Superior temporal gyrus (tissue), 1 donor: Measurements from ENCODE around the gene KCNQ1OT1.
"Not testable (repeated sequence)": the region's sequence is repeated elsewhere in the genome, so short reads cannot be mapped to it uniquely, and the experiment has no call there.

Experiments used
- DNase-seq: peaks from one replicate; pipeline ENCODE4 v3.0.0-alpha.2; 2016; ENCODE audit errors: extremely low spot score

The KCNQ1OT1 gene

DNA sequence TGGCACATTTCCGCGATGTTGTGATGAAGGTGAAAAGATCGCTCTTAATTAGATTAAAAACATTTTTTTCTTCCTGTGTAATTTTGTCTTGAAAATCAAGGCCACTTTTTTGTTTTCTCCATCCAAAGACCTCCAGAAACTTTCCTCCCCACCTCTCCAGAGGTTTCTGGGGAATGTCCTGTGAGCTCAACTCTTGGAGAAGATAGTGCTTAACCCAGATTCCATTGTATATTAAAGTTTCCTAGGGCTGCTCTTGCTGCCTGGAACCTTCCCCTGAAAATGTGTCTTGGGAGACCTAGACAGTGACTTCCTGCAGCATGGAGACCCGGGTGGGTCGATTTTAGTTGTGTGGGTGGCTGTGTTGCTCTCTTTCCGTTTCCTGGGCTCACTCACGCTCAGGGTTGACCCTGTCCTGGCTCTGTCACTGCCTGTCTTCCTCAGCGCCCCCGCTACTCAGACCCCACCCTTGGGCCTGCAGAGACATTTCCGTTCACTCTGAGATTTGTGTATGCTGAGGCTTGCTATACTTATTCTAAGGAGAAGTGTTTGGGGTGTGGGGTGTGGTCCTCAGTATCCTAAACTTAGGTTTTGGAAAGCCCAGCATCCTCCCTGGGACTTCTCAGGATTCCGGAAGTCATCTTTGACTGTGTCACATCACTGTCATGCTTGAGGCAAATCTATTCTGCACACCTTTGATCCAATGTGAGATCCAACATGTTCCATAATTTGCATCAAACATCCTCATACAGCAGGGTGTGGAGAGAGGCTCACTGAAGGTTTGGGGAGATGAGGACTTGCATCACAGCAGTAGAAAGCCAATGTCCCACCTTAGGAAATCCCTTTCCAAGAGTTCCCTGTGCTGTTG lies 47.2 kb downstream of the KCNQ1OT1 start:
- DNase-seq: no peak

DNA sequence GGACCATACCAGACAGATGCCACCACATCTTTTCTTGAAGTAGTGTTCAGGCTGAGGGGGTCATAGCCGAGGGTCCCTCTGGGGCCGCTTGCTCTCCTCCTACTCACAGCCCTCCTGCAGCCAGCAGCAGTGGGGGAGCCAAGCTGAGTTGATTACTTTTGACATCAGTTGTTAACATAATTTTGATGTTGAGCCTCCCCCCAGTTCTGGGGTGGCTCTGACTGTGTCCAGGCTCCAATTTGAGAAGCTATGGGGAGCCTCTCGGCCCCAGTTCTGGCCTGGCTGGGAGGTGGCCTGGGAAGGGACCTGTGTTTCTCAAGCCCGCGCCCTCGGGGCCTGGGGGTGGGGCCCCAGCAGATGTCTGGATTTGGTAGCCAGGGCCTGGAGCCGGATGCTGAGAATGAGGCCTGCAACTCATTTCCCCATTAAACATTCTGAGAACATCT lies 47.9 kb downstream of the KCNQ1OT1 start:
- DNase-seq: no peak

DNA sequence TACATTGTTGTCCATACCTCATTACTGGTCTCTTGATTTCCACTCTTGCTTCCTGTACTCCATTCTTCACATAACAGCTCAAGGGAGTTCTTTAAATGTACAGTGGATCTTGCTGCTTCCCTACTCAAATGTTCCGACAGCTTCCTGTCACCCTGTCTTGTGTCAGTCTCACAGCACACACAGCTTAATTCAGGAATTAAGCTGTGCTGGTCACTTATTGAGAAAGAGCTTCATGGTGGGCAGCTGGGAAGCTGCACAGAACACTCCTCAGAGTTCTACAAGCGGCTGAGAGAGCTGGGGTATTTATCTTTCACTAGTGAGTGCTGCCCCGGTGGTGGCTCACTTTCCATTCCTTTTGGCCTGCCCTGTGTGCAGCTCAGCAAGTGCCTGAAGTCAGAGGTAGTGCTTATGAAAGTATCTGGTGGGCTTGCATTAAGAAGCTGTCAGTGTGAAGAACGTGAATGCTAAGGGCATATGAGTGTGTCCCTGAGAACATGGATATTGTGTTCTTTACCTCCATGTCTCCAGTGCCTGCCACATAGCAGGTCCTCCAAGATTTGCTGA lies 48.7 kb downstream of the KCNQ1OT1 start:
- DNase-seq: no peak

DNA sequence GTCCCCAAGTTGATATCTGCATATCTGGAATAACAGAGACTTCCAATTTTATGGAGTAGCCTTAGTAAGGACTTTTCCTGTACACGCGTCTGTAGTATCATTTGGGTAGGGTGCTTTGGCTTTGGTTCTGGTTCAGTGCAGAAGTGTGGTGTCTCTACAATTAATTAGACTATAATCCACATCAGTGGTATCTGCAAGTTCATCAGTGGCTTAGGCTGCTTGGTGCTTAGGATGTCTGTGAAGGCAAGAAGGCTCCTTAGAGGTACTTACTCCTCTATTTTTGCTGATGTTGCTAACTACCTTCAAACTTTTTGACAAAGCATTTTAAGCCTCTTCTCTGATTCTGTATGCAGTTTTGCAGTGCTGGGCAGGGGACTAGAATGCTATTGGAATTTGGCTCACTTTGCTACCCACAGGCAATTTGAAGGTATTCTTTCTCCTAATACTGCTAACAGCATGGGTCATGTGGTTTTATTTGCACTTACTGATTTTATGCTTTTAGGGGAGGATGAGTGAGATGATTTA lies 49.4 kb downstream of the KCNQ1OT1 start:
- no peak for DNase-seq

DNA sequence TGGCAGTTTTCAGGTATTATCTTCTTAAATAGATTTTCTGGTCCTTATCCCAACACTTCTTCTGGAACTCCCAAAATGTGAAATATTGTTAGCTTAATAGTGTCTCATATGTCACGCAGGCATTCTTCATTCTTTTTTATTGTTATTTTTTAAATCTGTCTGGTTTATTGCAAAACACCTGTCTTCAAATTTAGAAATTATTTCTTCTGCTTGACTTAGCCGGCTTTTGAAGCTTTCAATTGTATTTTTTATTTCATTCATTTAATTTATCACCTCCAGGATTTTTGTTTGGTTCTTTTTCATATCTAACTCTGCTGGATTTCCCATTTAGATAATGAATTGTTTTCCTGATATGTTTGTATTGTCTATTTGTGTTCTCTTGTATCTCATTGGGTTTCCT lies 49.9 kb downstream of the KCNQ1OT1 start:
- DNase-seq: no peak

GRCh38 chr11:2649400-2649799 lies 50.4 kb downstream of the KCNQ1OT1 start:
- no peak for DNase-seq

- DNase-seq: no peak
Observed at GRCh38 chr11:2647953-2648352, 51.8 kb downstream of the KCNQ1OT1 start.

DNA sequence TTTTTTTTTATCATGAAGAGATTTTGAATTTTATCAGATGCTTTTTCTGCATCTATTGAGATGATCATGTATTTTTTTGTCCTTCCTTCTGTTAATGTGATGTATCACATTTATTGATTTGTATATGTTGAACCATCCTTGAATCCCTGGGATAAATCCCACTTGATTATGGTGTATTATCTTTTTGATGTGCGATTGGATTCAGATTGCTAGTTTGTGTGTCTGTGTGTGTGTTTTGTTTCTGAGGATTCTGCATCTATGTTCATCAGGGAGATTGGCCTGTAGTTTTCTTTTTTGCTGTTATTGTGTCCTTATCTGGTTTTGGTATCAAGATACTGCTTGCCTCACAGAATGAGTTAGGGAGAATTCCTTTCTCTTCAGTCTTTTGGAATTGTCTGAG lies 52.6 kb downstream of the KCNQ1OT1 start:
- DNase-seq: no peak

DNA sequence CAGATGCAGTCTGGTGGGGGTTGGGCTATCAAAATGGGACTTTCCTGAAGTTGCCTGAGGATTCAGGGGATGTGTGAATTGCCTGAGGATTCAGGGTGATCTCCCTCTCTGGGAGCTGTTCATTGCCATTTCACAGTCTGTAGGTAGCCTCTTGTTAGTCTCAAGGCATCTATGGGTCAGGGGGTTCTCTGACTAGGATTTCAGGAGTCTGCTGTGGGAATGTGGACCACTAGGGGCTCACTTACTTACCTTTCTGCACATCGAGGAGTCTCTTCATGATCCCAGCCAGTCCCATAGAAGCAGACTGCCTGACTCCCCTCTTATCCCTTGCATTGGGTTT lies 54.0 kb downstream of the KCNQ1OT1 start:
- DNase-seq: no peak

- no peak for DNase-seq
Observed at GRCh38 chr11:2644844-2645778, 54.7 kb downstream of the KCNQ1OT1 start.

GRCh38 chr11:2643746-2644145 lies 56.0 kb downstream of the KCNQ1OT1 start:
- no peak for DNase-seq

GRCh38 chr11:2641623-2642022 lies 58.2 kb downstream of the KCNQ1OT1 start:
- no peak for DNase-seq

GRCh38 chr11:2639763-2640162 lies 60.0 kb downstream of the KCNQ1OT1 start:
- not testable (repeated sequence) for DNase-seq

- no peak for DNase-seq
Observed at GRCh38 chr11:2631161-2631560, 68.6 kb downstream of the KCNQ1OT1 start.

- DNase-seq: no peak
Observed at GRCh38 chr11:2630679-2631078, 69.1 kb downstream of the KCNQ1OT1 start.

- DNase-seq: no peak
Observed at GRCh38 chr11:2625183-2625582, 74.6 kb downstream of the KCNQ1OT1 start.

DNA sequence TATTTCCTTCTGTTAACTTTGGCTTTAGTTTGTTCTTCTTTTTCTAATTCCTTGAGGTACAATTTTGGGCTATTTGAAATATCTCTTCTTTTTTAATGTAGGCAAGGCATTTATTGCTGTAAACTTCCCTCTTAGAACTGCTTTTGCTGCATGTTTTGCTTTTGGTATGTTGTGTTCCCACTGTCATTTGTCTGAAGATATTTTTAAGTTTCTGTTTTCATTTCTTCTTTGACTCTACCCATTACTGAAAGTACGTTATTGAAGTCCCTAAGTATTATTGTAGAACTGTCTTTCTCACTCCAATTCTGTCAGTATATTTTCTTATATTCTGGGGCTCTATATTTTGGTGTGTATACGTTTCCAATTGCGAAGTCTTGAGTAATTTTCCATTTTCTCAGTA lies 77.9 kb downstream of the KCNQ1OT1 start:
- DNase-seq: no peak

DNA sequence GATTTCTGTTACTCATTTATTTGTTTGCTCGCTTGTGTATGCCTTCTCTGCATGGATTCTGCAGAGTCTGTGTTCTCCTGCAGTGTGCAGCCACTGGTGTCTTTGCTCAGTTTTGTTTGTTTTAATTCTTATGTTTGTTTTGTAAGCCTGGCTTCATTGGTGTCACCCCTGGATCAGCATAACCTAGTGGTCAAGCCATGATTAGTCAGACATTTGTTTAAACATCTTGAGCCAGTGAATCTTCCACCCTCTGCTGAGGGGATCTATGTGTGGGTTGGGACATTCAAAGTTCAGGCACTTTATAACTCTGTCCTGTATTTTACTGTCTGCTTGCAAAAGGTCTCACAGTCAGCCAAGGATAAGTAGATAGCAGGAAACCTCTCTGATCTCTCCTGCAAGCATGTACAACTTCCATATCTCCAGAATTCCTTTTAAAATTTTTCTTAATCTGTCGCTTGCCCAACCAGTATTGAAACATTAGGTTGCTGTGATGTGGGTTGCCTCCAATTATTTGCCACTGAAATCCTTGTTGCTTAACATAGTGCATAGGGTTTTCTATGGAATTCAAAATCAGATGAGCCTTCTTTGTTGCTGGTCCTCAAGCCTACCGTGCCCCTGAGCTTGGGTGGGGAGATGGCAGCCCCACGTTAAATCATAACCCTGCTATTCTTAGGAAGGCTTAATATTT lies 86.8 kb downstream of the KCNQ1OT1 start:
- DNase-seq: no peak

GRCh38 chr11:2609345-2609744 lies 90.4 kb downstream of the KCNQ1OT1 start:
- no peak for DNase-seq

DNA sequence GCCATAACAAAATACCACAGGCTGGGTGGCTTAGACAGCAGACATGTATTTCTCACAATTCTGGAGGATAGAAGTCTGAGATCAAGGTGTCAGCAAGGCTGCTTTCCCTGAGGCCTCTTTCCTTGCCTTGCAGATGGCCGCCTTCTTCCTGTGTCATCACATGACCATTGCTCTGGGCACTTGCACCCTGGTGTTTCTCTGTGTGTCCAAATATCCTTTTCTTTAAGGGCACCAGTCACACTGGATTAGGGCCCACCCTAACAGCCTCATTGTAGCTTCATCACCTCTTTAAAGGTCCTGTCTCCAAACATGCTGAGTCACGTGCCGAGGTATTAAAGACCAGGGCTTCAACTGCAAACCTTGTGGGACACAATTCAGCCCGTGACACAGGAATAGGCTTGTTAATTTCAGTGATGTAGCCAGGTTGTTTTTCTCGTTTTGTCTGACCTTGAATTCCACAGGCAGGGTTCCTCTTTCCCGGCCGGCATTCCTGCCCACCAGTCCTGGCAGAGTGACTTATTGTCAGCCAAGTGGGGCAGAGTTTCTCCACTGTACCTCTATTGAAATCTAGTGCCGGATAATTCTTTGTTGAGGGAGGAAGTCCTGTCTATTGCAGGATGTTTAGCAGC lies 100.1 kb downstream of the KCNQ1OT1 start:
- no peak for DNase-seq

- no peak for DNase-seq
Observed at GRCh38 chr11:2595204-2595603, 104.6 kb downstream of the KCNQ1OT1 start.
